ENCODE data around the gene GOLGA6L9.
"Not testable (repeated sequence)": the region's sequence is repeated elsewhere in the genome, so short reads cannot be mapped to it uniquely, and the experiment has no call there.

Gene GOLGA6L9

GRCh38 chr15:82429693-82430092 lies at the start of gene GOLGA6L9:
GOLGA6L9 (plus strand) TSS chr15:82429816; CDS start chr15:82430080, 264 bp downstream.
- DNase-seq, result peak; percentile 1

- DNase-seq, result not testable (repeated sequence)
Observed at GRCh38 chr15:82381330-82381955, 48.2 kb upstream of the GOLGA6L9 start.

GRCh38 chr15:82387209-82387608 lies 42.4 kb upstream of the GOLGA6L9 start:
- DNase-seq, result not testable (repeated sequence)

- DNase-seq, result not testable (repeated sequence)
Observed at GRCh38 chr15:82390152-82390551, 39.5 kb upstream of the GOLGA6L9 start.

DNA sequence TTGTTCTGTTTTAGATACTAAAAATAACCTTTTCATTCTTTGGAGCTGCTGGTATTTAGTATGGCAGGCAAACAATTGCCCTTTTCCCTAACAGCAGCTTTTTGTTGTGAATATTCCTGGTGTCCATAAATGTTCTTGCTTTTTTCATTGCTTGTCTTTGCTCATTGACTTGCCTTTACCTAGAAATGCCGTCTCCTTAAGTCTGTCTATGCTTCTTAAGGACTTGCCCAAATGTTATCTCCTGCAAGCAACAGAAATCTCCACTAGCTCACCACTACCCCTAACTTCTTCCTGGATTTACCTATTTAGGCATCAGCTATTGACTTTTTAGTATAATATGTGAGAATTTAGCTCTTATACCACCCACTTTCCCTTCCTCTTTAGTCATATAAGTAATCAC lies 37.5 kb upstream of the GOLGA6L9 start:
- peak; percentile 63 for DNase-seq

DNA sequence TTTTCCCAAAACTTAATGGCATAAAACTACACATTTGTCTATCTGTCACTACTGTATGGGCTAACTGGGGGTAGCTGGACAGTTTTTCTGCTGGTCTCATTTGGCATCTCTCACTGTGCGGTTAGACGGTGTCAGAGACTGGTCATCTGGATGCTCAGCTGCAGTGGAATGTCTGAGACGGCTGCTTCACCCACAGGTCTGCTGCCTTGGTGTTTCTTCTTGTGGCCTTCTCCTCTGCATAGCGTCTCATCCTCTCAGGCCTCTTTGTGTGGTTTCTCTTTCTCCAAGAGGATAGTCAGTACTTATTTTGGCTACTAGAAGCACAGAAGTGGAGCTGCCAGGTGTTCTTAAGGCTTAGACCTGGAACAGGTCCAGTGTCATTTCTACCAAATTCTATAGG lies 35.9 kb upstream of the GOLGA6L9 start:
- no peak for DNase-seq

DNA sequence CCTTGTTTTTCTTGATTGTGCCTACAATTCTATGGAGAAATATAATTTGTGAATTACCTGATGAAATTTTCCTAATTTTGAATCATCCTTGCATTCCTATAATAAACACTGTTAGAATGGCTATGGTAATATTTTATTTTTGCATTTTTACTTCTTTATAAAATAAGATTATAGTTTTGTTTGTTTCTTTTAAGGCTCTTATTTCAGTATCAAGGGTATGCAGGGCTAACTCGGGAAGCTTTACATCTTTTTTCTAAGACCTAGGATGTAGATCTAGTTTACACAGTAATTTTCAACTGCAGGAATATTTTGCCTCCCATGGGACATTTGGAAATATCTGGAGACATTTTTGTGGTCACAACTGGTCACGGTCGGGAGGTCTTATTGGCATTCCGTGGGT lies 33.8 kb upstream of the GOLGA6L9 start:
- not testable (repeated sequence) for DNase-seq

DNA sequence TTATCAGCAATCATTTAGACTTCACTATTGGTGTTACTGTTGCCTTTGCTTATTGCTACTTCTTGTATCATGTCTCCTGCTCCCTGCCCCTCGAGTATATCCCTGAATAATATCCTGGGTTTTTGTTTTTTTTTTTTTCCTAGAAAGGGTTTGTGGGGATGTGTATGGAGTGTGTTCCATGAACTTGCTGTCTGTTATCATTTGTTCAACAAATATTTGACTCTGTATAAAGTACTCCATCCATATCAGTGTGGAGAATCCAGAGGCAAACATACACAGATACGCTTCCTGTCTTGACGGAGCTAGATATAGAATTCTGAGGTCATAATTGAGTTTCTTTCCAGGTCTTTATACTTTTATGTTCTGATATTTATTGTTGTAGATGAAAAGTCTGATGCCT lies 31.8 kb upstream of the GOLGA6L9 start:
- DNase-seq, result no peak

GRCh38 chr15:82398785-82399184 lies 30.8 kb upstream of the GOLGA6L9 start:
- no peak for DNase-seq

DNA sequence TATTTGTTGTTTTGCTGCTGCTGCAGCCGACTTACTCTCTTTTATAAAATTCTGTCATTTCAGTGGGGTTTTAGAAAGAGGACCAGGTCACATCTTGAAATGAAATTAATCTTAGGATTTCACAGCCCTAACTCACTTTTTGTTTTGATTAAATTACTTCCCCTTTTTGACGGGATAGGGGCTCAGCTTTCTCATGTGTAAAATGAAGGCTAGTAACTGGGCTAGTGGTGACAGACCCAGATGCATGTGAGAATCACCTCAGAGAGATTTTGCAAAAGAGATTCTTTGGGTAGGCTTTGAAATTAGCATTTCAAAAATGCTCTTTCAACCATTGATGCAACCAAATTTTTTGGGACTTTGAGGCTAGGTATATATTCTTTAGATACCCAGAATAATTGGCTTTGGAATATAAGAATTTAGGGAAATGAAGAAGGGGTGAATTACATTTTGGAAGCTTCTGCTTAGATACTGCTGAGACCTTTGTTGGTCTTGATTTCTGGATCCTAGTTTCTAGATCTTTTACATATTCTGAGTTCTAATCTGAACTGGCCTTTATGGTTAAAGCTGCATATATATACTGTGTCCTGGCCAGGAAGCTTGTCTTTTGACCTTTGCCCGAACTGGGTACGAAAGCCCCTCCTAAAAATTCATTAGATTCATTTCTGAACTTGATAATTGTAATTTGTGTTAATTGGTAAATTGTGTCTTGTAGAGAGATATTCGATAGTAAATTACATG lies 30.1 kb upstream of the GOLGA6L9 start:
- DNase-seq, result not testable (repeated sequence)

GRCh38 chr15:82401918-82402317 lies 27.7 kb upstream of the GOLGA6L9 start:
- DNase-seq, result not testable (repeated sequence)

DNA sequence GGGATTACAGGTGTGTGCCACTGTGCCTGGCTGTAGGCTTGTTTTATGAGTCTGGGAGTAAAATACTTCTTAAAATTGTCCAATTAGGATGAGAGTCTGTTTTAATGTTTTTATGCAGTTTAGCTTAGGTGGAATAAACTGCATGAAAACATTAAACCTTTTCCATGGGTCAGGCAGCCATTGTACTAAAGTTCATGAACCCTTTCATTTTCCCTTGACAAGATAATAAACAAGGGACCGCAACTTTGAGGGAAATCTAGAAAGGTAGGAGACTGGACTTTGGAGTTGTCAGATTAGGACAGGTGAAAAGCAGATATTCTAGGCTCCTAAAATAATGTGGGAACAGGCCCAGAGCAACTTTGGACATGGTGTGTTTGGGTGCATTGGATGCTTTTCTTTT lies 27.3 kb upstream of the GOLGA6L9 start:
- not testable (repeated sequence) for DNase-seq

- DNase-seq, result peak; percentile 59
Observed at GRCh38 chr15:82406211-82406610, 23.4 kb upstream of the GOLGA6L9 start.

- not testable (repeated sequence) for DNase-seq
Observed at GRCh38 chr15:82410306-82410705, 19.3 kb upstream of the GOLGA6L9 start.

GRCh38 chr15:82411595-82411994 lies 18.0 kb upstream of the GOLGA6L9 start:
- DNase-seq, result peak; percentile 80

GRCh38 chr15:82414525-82415191 lies 15.0 kb upstream of the GOLGA6L9 start:
- DNase-seq, result not testable (repeated sequence)

GRCh38 chr15:82420516-82420915 lies 9.1 kb upstream of the GOLGA6L9 start:
- not testable (repeated sequence) for DNase-seq

GRCh38 chr15:82420966-82421365 lies 8.7 kb upstream of the GOLGA6L9 start:
- DNase-seq, result not testable (repeated sequence)

GRCh38 chr15:82427117-82427516 lies 2.5 kb upstream of the GOLGA6L9 start:
- DNase-seq, result not testable (repeated sequence)

- DNase-seq, result not testable (repeated sequence)
Observed at GRCh38 chr15:82445420-82445819, 15.8 kb downstream of the GOLGA6L9 start.

DNA sequence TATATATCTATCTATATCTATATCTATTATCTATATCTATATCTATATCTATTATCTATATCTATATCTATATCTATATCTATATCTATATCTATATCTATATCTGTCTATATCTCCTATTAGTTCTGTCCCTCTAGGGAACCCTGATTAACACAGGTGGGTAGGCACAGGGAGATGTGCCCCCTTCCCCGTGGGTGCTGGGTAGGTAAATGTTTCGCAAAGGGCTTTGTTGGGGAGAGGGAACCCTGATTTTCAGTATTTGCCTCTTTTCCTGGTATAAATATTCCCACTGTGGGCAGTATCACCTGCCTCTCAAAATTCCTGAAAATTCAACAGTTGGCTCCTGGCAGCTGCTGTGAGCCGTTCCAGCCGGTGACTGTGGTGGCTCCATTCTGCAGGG lies 27.7 kb downstream of the GOLGA6L9 start:
- not testable (repeated sequence) for DNase-seq

DNA sequence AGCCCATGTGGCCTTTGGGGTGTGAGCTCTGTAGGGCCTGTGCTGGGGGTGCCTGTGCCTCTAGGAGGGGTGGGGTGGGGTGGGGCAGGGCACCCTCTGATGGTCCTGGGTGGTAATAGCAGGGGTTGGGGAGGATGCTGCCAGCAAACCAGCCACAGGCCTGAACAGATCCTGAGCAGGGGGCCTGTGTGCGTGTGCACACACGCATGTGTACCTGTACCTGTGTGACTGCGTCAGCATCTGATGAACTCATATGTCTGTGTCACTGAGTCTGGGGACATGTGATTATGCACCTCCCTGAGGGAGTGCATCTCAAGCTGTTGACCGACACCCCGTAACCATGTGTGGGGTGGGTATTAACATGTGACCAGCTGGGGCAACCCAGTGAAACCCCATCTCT lies 36.0 kb downstream of the GOLGA6L9 start:
- DNase-seq, result not testable (repeated sequence)

GRCh38 chr15:82468205-82468604 lies 38.6 kb downstream of the GOLGA6L9 start:
- DNase-seq, result not testable (repeated sequence)

DNA sequence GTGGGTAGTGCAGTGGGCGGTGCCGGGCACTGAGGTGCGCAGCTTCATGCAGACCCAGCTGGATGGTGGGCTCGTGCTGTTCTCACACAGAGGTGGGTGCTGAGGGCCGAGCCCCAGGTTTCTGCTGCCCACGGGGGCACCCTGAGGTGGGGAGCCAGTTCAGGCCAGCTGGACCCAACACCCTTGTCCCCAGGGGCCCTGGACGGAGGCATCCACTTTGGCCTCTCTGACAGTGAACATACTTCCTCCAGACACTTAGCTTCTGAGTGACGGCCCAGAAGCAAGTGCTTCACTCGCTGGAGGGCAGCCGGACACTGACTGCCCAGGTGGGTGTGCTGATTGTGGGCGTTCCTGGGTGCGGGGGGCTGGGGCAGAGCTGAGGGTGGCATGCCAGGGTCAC lies 39.8 kb downstream of the GOLGA6L9 start:
- DNase-seq, result not testable (repeated sequence)
